Ishikawa (cell line): ENCODE data around the gene MRPS2.

Experiments
- EP300 ChIP-seq: IDR thresholded peaks from 2 replicates; pipeline ENCODE4 v1.6.1; 2012; ENCODE audit warnings: borderline replicate concordance
- RAD21 ChIP-seq: IDR thresholded peaks from 2 replicates; pipeline ENCODE4 v1.6.1; 2012; ENCODE audit warnings: low read depth
- TEAD4 ChIP-seq: IDR thresholded peaks from 2 replicates; pipeline ENCODE4 v1.6.1; 2012
- YY1 ChIP-seq: IDR thresholded peaks from 2 replicates; pipeline ENCODE4 v1.6.1; 2012; ENCODE audit warnings: low read depth
- TF ChIP-seq, protein P1 (sequence below): IDR thresholded peaks from 2 replicates; pipeline ENCODE4 v1.6.1; 2012; ENCODE audit warnings: low read depth, mild to moderate bottlenecking

DNA sequence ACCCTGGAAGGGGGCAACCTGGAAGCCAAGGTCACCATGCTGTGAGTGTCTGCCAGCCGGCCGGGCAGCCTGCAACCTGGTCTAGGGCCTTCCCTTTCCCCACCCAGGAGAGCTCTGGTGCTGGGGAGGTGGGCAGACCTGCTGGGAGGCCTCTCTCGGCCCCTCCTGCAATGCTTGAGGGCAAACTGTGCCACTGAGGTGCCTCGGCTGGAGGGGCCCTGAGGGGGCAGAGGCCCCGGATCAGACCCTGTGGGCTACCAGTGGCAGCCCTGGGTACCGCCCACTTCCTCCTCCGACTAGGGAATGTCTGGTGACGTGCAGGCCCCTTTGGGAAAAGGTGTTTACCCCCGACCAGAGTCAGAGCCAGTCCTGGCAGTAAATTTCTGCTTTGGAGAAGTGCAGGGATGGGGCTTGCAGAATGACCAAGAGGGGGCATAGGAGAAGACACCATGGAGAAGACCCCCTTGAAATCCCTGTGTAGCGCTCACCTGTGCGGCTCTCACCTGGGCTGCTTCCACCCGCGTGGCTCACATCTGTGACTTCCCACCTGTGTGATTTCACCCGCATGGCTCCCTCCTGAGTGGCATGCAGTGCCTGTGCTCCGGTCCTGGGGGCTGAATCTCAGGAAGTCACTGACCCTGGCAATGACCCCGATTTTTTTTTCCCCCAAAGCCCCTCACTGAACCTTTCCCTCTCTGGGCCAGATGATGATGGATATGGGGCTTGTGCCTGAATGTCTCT lies 21.8 kb downstream of the MRPS2 start:
- TF ChIP-seq RAD21 (no peak), TEAD4 (no peak), YY1 (no peak), EP300 (no peak)
- TF ChIP-seq, protein P1, sequence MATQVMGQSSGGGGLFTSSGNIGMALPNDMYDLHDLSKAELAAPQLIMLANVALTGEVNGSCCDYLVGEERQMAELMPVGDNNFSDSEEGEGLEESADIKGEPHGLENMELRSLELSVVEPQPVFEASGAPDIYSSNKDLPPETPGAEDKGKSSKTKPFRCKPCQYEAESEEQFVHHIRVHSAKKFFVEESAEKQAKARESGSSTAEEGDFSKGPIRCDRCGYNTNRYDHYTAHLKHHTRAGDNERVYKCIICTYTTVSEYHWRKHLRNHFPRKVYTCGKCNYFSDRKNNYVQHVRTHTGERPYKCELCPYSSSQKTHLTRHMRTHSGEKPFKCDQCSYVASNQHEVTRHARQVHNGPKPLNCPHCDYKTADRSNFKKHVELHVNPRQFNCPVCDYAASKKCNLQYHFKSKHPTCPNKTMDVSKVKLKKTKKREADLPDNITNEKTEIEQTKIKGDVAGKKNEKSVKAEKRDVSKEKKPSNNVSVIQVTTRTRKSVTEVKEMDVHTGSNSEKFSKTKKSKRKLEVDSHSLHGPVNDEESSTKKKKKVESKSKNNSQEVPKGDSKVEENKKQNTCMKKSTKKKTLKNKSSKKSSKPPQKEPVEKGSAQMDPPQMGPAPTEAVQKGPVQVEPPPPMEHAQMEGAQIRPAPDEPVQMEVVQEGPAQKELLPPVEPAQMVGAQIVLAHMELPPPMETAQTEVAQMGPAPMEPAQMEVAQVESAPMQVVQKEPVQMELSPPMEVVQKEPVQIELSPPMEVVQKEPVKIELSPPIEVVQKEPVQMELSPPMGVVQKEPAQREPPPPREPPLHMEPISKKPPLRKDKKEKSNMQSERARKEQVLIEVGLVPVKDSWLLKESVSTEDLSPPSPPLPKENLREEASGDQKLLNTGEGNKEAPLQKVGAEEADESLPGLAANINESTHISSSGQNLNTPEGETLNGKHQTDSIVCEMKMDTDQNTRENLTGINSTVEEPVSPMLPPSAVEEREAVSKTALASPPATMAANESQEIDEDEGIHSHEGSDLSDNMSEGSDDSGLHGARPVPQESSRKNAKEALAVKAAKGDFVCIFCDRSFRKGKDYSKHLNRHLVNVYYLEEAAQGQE: no peak
